WTC11 (cell line): ENCODE measurements around the gene RNF150. TPM values are rescaled to one million over a fixed set of nuclear protein-coding genes. Genes with fewer than 3 reads are reported as not detected.

Experiments
- ATAC-seq: fragments of 200-7000 bp; cut with Tn5 transposase; 2 replicates; pipeline ENCODE4 v1.10.0; 2021; ENCODE audit warnings: mild to moderate bottlenecking, moderate library complexity
- CTCF ChIA-PET: fragments of 300-600 bp; sonication (Branson Sonifier 250); formaldehyde crosslinking; loops from one replicate; lab custom pipeline; 2021; ENCODE audit warnings: antibody characterized with exemption; lab: Charles Lee
- POLR2A ChIA-PET: fragments of 350-600 bp; sonication (Branson Sonifier 250); formaldehyde crosslinking; loops from one replicate; lab custom pipeline; 2021; ENCODE audit warnings: antibody characterized with exemption; lab: Charles Lee
- DNase-seq: peaks from one replicate; pipeline ENCODE4 v3.0.0; 2021; ENCODE audit warnings: low spot score
- H3K27ac Mint-ChIP-seq: 2 replicates; pipeline ENCODE4 v1.8.0; 2021; ENCODE audit warnings: mixed read lengths
- H3K27me3 Mint-ChIP-seq: 2 replicates; pipeline ENCODE4 v1.8.0; 2021; ENCODE audit warnings: low read depth, mild to moderate bottlenecking, moderate library complexity, mixed read lengths
- H3K36me3 Mint-ChIP-seq: 2 replicates; pipeline ENCODE4 v1.8.0; 2021; ENCODE audit warnings: mixed read lengths
- H3K4me1 Mint-ChIP-seq: 2 replicates; pipeline ENCODE4 v1.8.0; 2022; ENCODE audit warnings: mixed read lengths
- H3K4me3 Mint-ChIP-seq: 2 replicates; pipeline ENCODE4 v1.8.0; 2021; ENCODE audit warnings: mild to moderate bottlenecking, moderate library complexity, mixed read lengths
- H3K9me3 Mint-ChIP-seq: 2 replicates; pipeline ENCODE4 v1.8.0; 2021; ENCODE audit warnings: mixed read lengths
- ELF4 ChIP-seq: sonication (generic); formaldehyde crosslinking; IDR thresholded peaks from 2 replicates; pipeline ENCODE4 v1.8.1; 2022; ENCODE audit warnings: low read depth, mild to moderate bottlenecking, moderate library complexity, missing genetic modification reagents
- FOXJ3 ChIP-seq: sonication (generic); formaldehyde crosslinking; IDR thresholded peaks from 2 replicates; pipeline ENCODE4 v1.9.0; 2021; ENCODE audit warnings: missing genetic modification reagents, mild to moderate bottlenecking, borderline replicate concordance
- FOXP1 ChIP-seq: sonication (generic); formaldehyde crosslinking; IDR thresholded peaks from 2 replicates; pipeline ENCODE4 v1.8.0; 2022; ENCODE audit warnings: missing genetic modification reagents, mild to moderate bottlenecking, moderate library complexity, borderline replicate concordance
- NFE2L1 ChIP-seq: sonication (generic); formaldehyde crosslinking; IDR thresholded peaks from 2 replicates; pipeline ENCODE4 v1.8.1; 2023; ENCODE audit warnings: missing genetic modification reagents
- NFYB ChIP-seq: sonication (generic); formaldehyde crosslinking; conservative IDR thresholded peaks from 2 replicates; pipeline ENCODE4 v1.8.0; 2022; ENCODE audit warnings: low read depth, missing genetic modification reagents
- NR2C2 ChIP-seq: sonication (generic); formaldehyde crosslinking; IDR thresholded peaks from 2 replicates; pipeline ENCODE4 v1.8.0; 2022; ENCODE audit warnings: mild to moderate bottlenecking, missing genetic modification reagents
- ZNF138 ChIP-seq: sonication (generic); formaldehyde crosslinking; conservative IDR thresholded peaks from 2 replicates; pipeline ENCODE4 v1.8.1; 2022; ENCODE audit warnings: mild to moderate bottlenecking, moderate library complexity, missing genetic modification reagents
- ZNF232 ChIP-seq: sonication (generic); formaldehyde crosslinking; IDR thresholded peaks from 2 replicates; pipeline ENCODE4 v1.8.0; 2022; ENCODE audit warnings: mild to moderate bottlenecking, missing genetic modification reagents
- ZNF416 ChIP-seq: fragments of 250-450 bp; sonication (Bioruptor Pico); IDR thresholded peaks from 2 replicates; pipeline ENCODE4 v1.9.0; 2021; ENCODE audit warnings: mild to moderate bottlenecking, inconsistent platforms
- total RNA-seq: library from RNA; stranded (reverse); gene quantifications from 3 replicates; pipeline ENCODE4 v1.2.3, GENCODE V29; 2021
- TF ChIP-seq, protein P1 (sequence below): fragments of 250-450 bp; sonication (Bioruptor Pico); IDR thresholded peaks from 2 replicates; pipeline ENCODE4 v1.9.0; 2021; ENCODE audit warnings: mild to moderate bottlenecking
- TF ChIP-seq, protein P2 (sequence below): sonication (generic); formaldehyde crosslinking; IDR thresholded peaks from 2 replicates; pipeline ENCODE4 v1.8.1; 2023; ENCODE audit warnings: mild to moderate bottlenecking, moderate library complexity, missing genetic modification reagents
- TF ChIP-seq, protein P3 (sequence below): sonication (generic); formaldehyde crosslinking; IDR thresholded peaks from 2 replicates; pipeline ENCODE4 v1.8.1; 2023; ENCODE audit warnings: mild to moderate bottlenecking, missing genetic modification reagents
- TF ChIP-seq, protein P4 (sequence below): sonication (generic); formaldehyde crosslinking; IDR thresholded peaks from 2 replicates; pipeline ENCODE4 v1.8.0; 2023; ENCODE audit warnings: mild to moderate bottlenecking, missing genetic modification reagents
- TF ChIP-seq, protein P5 (sequence below): fragments of 200-600 bp; IDR thresholded peaks from 2 replicates; pipeline ENCODE4 v1.8.0; 2022; ENCODE audit warnings: antibody characterized with exemption
- TF ChIP-seq, protein P6 (sequence below): sonication (generic); formaldehyde crosslinking; IDR thresholded peaks from 2 replicates; pipeline ENCODE4 v1.8.0; 2023; ENCODE audit warnings: missing genetic modification reagents, mild to moderate bottlenecking, borderline replicate concordance

Gene RNF150
- total RNA-seq, 1 experiment from 2014 or later = 5.9 TPM

DNA sequence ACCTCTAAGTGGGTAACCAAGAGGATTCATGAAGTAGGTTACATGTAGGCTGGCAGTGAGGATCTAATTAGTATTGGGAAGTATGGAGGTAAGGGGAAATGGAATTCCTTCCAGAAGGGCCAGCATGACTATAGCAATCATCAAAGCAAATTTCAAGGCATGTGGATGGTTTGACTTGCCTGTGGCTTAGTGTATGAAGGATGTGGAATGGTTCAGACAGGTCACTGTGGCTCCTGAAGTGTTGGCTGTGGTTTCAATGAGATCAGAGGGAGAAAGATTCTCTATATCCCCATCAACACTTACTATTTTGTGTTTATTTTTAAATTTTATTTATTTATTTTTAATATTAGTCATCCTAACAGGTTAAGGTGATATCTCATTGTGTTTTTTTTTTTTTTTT is 255.5 kb downstream of the RNF150 start (continued):
- TF ChIP-seq, protein P1, sequence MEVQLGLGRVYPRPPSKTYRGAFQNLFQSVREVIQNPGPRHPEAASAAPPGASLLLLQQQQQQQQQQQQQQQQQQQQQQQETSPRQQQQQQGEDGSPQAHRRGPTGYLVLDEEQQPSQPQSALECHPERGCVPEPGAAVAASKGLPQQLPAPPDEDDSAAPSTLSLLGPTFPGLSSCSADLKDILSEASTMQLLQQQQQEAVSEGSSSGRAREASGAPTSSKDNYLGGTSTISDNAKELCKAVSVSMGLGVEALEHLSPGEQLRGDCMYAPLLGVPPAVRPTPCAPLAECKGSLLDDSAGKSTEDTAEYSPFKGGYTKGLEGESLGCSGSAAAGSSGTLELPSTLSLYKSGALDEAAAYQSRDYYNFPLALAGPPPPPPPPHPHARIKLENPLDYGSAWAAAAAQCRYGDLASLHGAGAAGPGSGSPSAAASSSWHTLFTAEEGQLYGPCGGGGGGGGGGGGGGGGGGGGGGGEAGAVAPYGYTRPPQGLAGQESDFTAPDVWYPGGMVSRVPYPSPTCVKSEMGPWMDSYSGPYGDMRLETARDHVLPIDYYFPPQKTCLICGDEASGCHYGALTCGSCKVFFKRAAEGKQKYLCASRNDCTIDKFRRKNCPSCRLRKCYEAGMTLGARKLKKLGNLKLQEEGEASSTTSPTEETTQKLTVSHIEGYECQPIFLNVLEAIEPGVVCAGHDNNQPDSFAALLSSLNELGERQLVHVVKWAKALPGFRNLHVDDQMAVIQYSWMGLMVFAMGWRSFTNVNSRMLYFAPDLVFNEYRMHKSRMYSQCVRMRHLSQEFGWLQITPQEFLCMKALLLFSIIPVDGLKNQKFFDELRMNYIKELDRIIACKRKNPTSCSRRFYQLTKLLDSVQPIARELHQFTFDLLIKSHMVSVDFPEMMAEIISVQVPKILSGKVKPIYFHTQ (CRISPR knock-in tag) = no peak
- no peak for TF ChIP-seq NFYB (CRISPR knock-in tag)

DNA sequence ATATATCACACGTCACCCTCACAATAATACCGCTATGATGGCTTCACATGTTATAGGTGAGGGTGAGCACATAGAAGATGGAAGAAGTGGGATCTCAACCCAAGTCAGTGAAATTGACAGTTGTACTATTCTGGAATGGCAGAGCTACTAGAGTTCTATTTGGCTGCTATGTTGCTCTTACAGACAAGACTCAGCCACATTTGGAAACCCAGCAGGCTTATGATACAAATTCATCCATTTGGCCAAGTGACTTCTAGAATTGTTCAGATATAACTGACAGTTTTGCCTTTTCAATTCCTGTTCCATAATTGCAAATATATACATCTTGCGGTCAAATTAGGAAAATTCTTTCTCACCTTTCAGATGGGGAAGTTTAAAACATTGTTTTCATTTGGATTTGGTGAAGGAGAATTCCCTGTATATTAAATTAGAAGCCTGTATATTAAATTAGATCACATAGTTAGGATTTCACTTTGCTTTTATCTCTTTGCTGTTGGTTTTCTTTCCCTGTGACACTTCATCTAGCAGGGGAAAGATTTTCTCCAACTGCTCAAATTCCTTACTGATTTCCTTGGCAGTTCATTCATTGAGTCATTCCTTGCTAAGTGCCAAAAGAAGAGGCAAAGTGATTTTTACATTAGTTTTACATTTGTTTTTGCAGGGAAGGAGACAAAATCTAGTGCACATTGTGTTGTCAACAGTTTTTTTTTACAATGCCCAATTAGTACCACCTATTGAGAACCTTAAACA is 256.5 kb downstream of the RNF150 start:
- Mint-ChIP-seq H3K27me3 (no peaks in the 10 kb centered on the region; the same call in 1 of the 2 replicates), H3K4me1 (peaks cover 10% of the 10 kb centered on the region), H3K36me3 (no peaks in the 10 kb centered on the region), H3K4me3 (no peak overlapping the region), H3K9me3 (peaks cover 14% of the 10 kb centered on the region), H3K27ac (no peak overlapping the region)
- ChIA-PET CTCF (no interaction called here), POLR2A (no interaction called here)
- TF ChIP-seq NFE2L1 (CRISPR knock-in tag) = no peak
- no peak for TF ChIP-seq ELF4 (CRISPR knock-in tag)
- TF ChIP-seq, protein P2, sequence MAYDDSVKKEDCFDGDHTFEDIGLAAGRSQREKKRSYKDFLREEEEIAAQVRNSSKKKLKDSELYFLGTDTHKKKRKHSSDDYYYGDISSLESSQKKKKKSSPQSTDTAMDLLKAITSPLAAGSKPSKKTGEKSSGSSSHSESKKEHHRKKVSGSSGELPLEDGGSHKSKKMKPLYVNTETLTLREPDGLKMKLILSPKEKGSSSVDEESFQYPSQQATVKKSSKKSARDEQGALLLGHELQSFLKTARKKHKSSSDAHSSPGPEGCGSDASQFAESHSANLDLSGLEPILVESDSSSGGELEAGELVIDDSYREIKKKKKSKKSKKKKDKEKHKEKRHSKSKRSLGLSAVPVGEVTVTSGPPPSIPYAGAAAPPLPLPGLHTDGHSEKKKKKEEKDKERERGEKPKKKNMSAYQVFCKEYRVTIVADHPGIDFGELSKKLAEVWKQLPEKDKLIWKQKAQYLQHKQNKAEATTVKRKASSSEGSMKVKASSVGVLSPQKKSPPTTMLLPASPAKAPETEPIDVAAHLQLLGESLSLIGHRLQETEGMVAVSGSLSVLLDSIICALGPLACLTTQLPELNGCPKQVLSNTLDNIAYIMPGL (CRISPR knock-in tag) = no peak
- no peak for TF ChIP-seq FOXP1 (CRISPR knock-in tag)
- TF ChIP-seq, protein P3, sequence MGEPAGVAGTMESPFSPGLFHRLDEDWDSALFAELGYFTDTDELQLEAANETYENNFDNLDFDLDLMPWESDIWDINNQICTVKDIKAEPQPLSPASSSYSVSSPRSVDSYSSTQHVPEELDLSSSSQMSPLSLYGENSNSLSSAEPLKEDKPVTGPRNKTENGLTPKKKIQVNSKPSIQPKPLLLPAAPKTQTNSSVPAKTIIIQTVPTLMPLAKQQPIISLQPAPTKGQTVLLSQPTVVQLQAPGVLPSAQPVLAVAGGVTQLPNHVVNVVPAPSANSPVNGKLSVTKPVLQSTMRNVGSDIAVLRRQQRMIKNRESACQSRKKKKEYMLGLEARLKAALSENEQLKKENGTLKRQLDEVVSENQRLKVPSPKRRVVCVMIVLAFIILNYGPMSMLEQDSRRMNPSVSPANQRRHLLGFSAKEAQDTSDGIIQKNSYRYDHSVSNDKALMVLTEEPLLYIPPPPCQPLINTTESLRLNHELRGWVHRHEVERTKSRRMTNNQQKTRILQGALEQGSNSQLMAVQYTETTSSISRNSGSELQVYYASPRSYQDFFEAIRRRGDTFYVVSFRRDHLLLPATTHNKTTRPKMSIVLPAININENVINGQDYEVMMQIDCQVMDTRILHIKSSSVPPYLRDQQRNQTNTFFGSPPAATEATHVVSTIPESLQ (CRISPR knock-in tag) = no peak
- TF ChIP-seq NR2C2 (CRISPR knock-in tag) = no peak
- TF ChIP-seq ZNF138 = no peak
- TF ChIP-seq, protein P4, sequence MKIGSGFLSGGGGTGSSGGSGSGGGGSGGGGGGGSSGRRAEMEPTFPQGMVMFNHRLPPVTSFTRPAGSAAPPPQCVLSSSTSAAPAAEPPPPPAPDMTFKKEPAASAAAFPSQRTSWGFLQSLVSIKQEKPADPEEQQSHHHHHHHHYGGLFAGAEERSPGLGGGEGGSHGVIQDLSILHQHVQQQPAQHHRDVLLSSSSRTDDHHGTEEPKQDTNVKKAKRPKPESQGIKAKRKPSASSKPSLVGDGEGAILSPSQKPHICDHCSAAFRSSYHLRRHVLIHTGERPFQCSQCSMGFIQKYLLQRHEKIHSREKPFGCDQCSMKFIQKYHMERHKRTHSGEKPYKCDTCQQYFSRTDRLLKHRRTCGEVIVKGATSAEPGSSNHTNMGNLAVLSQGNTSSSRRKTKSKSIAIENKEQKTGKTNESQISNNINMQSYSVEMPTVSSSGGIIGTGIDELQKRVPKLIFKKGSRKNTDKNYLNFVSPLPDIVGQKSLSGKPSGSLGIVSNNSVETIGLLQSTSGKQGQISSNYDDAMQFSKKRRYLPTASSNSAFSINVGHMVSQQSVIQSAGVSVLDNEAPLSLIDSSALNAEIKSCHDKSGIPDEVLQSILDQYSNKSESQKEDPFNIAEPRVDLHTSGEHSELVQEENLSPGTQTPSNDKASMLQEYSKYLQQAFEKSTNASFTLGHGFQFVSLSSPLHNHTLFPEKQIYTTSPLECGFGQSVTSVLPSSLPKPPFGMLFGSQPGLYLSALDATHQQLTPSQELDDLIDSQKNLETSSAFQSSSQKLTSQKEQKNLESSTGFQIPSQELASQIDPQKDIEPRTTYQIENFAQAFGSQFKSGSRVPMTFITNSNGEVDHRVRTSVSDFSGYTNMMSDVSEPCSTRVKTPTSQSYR (CRISPR knock-in tag) = no peak
- no peak for TF ChIP-seq FOXJ3 (CRISPR knock-in tag)
- TF ChIP-seq, protein P5, sequence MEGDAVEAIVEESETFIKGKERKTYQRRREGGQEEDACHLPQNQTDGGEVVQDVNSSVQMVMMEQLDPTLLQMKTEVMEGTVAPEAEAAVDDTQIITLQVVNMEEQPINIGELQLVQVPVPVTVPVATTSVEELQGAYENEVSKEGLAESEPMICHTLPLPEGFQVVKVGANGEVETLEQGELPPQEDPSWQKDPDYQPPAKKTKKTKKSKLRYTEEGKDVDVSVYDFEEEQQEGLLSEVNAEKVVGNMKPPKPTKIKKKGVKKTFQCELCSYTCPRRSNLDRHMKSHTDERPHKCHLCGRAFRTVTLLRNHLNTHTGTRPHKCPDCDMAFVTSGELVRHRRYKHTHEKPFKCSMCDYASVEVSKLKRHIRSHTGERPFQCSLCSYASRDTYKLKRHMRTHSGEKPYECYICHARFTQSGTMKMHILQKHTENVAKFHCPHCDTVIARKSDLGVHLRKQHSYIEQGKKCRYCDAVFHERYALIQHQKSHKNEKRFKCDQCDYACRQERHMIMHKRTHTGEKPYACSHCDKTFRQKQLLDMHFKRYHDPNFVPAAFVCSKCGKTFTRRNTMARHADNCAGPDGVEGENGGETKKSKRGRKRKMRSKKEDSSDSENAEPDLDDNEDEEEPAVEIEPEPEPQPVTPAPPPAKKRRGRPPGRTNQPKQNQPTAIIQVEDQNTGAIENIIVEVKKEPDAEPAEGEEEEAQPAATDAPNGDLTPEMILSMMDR = no peak
- no peak for TF ChIP-seq ZNF232 (CRISPR knock-in tag)
- TF ChIP-seq ZNF416 (CRISPR knock-in tag) = no peak
- TF ChIP-seq, protein P6, sequence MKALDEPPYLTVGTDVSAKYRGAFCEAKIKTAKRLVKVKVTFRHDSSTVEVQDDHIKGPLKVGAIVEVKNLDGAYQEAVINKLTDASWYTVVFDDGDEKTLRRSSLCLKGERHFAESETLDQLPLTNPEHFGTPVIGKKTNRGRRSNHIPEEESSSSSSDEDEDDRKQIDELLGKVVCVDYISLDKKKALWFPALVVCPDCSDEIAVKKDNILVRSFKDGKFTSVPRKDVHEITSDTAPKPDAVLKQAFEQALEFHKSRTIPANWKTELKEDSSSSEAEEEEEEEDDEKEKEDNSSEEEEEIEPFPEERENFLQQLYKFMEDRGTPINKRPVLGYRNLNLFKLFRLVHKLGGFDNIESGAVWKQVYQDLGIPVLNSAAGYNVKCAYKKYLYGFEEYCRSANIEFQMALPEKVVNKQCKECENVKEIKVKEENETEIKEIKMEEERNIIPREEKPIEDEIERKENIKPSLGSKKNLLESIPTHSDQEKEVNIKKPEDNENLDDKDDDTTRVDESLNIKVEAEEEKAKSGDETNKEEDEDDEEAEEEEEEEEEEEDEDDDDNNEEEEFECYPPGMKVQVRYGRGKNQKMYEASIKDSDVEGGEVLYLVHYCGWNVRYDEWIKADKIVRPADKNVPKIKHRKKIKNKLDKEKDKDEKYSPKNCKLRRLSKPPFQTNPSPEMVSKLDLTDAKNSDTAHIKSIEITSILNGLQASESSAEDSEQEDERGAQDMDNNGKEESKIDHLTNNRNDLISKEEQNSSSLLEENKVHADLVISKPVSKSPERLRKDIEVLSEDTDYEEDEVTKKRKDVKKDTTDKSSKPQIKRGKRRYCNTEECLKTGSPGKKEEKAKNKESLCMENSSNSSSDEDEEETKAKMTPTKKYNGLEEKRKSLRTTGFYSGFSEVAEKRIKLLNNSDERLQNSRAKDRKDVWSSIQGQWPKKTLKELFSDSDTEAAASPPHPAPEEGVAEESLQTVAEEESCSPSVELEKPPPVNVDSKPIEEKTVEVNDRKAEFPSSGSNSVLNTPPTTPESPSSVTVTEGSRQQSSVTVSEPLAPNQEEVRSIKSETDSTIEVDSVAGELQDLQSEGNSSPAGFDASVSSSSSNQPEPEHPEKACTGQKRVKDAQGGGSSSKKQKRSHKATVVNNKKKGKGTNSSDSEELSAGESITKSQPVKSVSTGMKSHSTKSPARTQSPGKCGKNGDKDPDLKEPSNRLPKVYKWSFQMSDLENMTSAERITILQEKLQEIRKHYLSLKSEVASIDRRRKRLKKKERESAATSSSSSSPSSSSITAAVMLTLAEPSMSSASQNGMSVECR = no peak
- ATAC-seq (no peak), DNase-seq (no peak)
